Measurements from ENCODE around the gene GMDS.

GMDS gene

DNA sequence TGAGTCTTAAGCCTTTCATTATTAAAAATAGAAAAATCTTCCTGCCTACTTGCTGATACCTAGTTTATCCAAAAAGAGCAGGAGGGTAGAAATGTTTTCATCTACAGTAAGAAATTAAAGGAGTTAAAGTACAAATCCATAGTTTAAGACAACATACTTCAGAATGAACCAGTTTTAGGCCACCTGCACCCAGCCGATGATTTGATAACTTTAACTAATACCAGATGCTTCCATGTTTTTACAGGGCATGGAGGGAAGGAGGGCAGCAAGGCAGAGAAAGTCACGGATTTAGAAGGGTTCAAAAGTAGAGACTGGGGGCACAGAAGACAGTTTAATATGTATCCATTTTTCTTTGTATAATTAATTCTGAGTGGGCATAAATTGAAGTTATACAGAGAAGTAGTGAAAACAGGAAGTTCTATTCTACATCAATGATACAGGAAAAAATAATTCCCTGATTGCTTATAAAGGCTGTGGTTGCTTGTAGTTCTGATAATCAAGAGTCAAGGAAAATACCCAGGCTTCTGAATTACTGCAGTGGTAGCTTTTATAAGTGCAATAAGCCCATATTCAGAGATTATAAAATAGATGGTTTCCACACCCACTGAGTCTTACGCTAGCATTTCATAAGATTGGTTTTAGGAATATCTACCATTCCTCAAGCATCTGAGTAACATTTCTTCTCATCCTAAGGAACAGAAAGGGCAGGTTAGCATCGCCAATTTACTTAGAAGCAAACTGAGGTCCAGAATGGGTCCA lies 72.0 kb downstream of the GMDS start:
- no peak for DNase-seq

DNA sequence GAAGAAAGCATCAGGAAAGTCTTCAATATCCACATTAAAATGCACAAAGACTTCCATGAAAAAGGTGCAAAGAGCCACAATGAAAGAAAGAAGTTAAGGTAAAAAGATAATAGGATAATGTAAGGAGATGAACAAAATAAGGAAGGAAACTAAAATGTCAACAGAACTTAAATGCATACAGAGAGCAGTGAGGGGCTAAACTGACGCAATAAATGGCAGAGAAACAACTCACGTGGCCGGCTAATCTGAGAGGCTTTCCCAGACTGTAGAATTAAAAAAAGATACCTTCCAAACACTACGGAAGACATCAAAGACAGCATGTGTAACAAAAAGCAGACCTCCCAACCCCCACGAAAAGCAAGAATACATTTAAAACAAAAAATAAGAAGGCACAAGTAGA lies 73.7 kb downstream of the GMDS start:
- DNase-seq, result no peak

DNA sequence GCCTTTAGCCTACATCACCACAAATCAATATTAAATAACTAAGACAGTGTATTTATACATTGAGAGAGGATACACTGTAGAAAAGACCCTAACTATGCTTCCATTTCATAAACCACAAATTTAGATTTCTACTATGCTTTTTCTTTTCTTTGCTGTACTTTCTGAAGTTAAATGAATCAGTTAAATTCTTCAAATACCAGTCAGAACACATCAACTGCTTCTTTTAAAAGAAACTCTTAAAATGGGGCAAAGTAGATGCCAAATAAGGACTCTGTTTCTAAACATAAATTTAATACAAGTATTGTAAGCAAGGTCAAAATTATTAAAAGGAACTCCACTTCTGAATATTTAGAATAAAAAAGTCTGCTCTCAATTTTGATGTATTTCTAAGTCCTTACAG lies 76.9 kb downstream of the GMDS start:
- no peak for DNase-seq

DNA sequence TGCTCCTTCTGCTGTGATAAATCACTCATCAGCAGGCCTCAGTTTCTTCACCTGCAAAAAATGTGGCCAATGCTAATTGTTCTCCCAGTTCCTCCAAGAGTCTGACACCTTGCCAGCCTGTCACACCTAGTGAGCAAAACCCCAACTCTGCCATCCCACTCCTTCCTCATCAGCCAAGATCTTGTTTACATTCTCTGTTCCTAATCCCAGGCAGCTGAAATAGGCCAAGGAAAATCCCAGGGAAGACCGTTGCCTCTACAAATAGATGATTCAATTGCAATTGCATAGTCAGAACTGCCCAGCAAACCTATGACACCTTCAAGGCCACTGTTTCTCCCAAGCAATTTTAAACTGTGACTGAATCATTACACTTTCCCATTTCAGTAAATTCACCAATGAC lies 78.7 kb downstream of the GMDS start:
- no peak for DNase-seq

DNA sequence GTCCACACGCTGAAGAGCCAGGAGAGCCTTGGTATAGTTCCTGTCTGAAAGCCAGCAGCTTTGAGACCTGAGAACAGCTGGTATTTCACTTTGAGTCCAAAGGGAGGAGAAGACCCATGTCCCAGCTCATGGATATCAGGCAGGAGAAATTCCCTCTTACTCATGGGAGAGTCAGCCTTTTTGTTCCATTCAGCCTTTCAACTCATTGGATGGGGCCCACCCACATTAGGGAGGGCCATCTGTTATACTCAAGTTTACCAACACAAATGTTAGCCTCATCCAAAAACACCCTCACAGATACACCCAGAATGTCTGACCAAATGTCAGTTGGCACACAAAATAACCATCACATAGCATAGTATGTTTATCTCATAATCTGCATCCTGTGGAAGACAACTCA lies 80.1 kb downstream of the GMDS start:
- no peak for DNase-seq

DNA sequence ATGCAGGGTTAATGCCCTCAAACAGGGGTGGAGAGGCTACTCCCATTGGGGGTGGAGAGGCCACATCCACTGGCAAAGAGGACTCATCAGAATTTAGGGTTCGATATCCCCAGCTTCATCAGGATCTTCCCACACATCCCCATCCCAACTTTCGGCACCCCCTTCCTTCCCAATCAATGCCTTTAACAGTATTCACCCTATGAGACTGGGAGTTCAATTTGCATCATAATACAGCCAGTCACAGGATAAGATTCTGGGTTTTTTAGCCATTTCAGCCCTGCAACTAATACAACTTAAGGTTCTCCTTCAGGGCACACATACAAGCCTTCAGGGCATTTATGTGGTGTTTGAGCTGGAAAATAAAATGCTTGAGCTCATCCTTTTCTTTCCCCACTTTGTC lies 80.9 kb downstream of the GMDS start:
- DNase-seq, result no peak

DNA sequence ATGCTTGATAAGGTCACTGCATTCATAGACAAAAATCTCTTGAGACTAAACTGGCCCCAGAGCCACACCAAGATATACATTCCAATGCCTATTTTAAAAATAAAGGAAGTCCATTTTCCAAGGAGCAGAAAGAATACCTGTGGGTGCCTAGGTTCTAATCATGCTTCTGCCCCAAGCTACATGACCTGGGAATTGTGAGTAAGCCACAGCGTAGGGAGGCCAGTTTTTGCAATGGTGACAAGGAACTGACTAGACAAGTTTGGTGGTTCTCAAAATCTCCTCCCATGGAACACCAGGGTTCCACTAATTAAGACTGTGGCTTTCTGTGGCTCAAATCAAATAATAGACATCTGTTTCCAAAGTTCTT lies 83.3 kb downstream of the GMDS start:
- DNase-seq, result no peak

DNA sequence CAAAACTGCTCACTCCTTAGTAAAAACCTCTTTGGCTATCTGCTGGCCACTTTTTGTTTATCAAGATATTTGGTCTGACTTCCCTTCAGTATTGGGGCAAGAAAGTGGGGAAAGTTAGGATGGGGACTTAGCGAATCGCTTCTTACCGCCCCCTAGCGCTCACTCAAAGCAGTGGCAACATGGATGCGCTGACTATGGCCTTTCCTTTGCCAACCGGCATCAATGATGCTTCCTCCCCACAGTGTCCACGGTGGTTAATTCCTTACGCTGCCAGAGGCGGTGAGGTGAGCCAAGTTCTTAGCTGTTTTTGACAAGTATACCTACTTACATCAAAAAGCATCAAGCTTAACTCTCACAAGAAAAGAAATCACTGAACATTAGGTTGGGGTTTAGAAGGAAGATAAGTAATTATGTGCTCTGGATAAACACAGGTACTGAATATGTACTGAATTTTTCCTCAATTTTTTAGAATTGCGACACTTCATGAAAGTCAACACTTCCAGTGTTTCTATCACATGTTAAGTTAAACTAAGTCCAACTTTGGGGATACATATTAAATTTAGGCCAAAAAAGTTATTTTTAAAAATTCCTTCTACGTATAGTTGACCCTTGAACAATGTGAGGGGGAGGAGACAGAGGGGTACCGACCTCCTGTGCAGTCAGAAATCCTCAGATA lies 86.7 kb downstream of the GMDS start:
- no peak for DNase-seq

DNA sequence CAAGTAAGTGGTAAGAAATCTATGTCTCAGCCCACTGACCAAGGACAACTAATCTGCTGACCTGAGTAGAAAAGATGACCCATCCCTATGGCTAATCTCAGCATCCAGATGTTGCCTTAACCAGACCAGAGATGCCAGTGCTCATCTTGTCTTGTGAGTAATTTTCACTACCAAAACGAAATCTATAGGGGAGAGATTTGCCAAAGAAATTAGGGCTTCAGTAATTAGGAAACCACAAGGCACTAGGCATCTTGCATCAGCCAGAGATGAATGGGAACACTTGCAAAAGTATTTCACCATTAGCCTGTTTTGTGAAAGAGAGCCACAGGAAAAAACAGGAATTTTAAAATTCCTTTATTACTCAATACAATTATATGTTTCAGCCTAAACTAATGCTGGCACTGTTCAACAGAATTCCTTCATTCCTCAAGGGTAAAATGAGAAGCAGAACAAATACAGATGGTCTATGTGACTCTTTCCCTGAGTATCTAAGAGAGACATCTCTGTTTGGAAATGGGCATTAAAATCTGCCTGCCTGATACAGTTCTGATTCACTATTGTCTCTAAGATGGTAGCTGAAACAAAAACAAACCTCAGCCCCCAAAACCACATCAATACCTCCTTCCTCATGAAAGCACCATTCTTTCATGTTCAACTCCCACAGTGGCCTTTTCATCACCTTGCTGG lies 87.8 kb downstream of the GMDS start:
- DNase-seq, result no peak

DNA sequence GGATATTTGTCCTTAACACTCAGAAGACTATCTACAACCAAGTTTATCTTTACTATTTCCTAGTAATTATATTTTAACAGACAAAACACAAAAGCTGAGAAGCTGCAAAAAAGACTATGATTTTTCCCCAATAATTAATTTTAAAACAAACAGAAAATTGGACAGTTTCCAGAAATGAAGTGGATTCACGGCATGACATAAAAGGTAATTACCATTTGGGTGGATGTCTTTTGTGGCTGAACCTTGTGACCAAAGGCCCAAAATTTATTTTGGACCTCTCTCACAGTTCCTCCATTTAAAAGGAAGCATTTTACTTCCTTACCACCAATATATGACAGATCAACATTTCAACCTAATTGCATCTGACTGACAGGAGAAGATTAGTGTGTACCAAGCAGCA lies 90.2 kb downstream of the GMDS start:
- no peak for DNase-seq

DNA sequence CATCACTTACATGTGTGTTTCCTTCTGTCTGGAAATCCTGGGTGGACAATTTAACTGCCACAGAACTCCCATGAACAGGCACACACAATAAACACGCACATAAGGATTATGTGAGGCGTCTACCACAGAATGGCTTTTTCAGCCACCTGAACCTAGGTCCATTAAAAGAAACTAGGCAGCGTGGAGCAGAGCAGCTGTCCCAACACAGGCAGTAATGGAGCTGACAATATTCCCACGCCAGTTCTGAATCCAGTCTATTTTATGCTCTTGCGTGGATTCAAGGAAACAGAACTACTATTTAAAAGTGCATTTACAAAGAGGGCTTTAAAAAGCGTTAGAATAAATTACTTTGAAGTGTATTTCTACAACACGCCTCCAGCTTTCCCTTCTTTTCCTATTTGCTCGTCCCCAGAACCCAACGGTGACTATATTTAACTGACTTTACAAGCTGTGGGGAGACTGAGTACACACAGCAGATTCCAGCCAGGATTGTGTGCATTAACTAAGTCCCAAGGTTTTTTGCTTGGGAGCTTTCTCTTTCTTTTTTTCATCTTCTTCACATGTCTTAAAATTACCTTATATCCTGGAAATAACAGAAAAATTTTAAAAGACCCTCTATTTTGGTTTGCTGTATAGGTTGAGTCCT lies 95.9 kb downstream of the GMDS start:
- DNase-seq, result no peak

DNA sequence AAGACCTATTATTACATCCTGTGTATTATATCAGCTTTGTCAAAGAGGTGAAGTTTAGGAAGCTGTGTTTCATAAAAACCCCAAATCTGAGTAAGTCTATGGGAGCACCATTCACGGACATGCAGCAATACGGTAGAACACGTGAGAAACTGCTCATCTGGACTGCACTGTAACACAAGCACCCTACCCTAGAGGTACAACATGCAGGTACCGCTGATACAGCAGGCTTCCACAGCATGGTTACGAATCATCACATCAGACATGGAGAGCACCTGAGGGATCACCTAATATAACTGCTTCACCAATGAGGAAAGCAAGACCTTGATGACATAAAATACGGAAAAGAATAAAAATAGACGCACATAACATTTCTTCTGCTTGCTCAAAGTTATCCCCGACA lies 96.7 kb downstream of the GMDS start:
- no peak for DNase-seq

DNA sequence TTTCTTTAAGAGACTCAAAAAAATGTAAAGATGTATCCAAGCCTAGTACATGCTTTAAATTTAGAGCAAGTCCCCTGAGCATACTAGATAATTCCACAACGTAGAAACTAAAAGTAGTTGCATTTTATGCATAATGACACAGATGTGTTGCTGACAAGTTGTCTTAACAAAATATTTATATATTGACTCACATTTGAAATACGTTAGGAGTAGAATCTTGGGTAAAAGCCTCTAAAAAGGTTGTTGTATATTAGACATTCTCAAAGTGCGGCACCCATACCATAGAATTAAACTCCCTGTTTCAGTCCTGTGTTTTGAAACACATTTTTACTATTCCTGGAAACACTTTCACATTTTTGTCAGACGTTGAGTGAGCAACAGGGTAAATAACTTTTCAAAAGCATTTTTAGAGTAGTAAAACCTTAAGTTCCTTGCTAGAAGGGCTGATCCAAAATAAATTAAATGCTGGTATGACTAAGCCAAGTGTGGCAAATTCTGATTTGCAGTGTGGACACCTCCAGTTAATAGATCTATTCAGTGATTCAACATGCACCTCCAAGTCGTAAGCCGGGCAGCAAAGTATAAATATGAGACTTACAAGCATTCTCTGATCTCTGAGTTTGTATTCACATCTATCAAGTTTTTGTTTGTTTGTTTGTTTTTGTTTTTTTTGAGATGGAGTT lies 97.5 kb downstream of the GMDS start:
- no peak for DNase-seq

DNA sequence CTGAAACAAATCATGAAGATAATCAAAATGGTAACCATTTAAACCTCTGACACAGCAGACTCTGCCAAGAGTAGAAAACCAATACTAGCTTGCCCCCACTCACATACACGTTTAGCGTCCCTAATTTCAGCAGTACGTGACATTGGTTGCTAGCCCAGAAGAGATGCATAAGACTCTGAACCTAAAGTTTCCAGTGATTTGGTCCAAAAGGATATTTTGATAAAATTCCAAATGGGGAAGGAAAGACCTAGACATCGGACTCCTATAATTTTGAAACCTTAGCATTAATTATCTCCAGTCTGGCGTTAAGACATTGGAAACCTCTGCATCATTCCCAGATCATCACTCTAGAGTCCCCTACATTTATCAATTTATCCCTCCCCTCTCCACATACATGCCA lies 98.1 kb downstream of the GMDS start:
- DNase-seq, result no peak

DNA sequence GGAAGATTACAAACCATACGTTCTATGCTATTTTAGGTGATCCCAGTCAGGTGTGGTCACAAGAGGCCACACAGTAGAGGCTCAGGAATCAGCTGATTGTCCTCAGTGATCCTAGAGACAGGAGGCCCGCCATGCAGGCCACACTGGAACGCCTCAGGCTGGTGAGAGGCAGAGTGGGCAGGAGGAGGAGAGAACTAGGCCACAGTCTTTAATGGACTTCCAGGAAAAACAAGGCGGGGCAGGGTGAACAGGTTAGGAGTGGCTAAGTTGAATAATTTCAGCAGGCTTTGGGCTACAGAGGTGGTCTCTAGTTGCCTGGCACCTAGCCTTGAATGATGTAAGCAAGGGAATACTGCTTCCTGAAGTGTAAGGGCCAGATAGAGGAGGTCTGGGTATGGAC lies 101.2 kb downstream of the GMDS start:
- DNase-seq, result no peak

DNA sequence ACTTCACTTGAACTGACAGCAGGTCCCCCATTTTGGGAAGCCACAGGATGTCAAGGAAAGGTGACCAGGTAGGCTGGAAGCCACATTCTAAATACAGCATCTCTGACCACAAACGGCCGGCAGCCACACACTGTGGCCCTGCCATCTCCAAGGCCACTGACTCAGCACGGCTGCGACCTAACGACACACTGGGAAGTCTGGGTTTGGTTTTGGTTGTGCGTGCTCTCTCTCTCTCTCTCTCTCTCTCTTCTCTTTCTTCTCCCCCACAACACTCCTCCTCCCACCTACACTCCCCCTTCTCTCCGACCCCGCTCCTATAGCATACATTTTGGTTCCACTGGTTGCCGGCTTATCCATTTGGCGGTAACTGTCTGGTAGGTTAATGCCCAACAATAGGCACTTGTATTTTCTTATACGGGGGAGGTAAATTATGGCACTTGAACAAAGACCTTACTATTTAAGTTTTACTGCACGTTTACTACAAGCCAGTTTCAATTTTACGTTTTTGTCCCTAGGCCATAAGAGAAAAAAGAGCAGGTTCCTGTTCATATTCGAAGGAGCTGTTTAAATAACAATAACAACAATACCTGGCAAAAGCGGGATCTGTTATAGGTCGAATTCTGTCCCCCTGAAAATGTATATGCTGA lies 103.6 kb downstream of the GMDS start:
- no peak for DNase-seq

DNA sequence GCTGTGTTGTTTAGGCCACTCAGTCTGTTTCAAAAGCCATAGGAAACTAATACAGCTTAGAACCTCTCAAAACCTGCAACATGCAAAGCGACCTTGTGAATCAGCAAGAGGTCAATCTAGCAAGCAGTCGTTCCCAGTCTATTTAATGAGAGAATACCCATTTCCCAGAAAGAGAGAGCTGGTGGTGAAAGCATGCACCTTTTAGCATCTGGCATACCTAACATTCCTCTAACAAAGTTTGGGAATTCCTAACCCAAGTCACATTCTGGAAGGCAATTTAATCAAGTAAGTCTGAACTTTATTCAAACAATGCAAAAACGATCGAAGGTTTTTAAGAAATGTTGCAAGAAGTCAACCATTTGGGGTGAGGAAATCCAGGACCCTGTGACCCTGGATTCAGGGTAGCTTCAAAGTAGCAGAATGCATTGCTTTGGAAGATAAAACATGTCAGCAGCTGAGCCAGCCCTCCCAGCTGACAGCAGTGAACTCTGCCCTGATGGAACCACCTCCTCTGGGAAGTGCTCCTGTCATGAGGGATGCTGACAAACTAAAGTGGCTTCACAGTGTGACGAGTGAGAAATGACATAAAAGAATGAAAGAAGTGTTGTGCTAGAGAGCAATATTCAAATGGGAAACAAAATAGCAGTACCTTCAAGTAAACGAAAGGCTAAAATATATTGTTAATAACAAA lies 104.8 kb downstream of the GMDS start:
- DNase-seq, result no peak

DNA sequence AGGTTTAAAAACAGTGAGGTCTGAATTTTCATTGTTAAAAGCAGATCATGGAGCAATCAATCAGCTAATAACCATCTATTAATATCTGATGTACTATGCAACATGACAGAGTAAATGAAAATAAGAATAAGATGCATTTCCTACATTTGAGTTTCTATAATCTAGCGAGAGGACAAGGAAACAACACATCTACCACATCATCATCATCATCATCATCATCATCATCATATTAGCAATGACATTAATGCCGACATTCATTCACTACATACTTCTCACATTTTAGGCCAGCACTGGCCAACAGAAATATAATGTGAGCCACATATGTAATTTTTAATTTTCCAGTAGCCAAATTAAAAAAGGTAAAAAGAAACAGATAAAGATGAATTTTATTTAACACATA lies 110.0 kb downstream of the GMDS start:
- DNase-seq, result no peak

DNA sequence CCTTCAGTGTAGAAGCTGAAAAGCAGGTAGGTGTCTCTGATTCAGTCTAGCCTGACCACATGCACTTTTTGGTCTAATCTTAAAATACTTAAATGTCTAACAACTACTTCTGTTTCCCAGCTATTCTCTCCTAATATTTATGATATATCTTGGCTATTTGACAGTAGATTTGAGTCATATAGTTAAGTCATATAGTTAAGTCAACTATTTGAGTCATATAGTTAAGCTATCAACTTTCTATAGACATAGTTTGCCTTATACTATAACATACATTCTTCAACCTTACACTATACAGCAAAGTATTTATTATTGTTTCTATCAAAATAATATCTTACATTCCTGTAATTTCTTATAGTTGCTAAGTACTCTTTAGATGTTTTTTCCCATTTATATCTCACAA lies 110.9 kb downstream of the GMDS start:
- DNase-seq, result no peak

DNA sequence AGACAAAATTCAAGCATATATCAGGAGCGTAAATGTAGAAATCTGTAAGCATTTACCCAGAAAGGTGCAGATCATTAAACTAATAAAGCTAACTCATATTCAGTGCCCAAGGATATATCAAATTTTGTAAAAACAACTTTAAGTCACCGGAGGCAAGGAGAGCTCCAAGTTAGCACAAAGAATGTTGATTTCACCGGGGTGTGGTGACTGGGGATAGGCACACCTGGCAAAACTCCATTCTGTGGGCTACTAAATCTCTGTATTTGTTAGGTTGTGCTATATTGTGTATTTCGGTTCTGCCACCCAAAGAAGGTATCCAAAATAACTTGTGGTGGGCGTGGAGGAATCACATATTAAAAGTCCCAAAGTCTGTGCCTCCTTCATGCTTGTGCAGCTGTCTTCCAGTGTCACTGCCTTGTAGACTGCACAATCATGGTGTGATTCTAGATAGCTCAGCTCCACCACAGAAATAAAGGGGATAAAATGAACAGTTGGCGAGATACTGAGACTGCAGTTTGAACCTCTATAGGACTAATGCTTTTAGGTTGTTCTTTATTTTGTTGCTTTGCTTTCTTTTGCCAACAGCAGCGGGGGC lies 111.6 kb downstream of the GMDS start:
- no peak for DNase-seq

DNA sequence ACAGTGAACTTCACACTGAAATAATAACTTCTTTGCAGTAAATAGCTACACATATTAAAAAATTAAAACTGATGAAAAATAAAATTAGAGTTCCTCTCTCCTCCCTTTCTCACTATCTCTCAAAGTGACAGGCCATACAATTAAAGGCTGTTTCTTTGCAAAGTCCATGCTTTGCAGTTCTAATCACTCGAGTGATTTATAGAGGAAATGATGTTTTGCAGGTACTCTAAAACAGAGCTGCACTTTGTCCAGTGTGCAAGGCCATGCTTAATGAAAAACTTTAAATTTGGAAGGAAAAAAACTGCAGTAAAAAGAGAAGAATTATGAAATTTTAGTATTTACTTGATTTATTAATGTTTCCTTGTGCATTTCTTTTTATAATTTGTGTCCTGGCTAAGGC lies 112.5 kb downstream of the GMDS start:
- no peak for DNase-seq

DNA sequence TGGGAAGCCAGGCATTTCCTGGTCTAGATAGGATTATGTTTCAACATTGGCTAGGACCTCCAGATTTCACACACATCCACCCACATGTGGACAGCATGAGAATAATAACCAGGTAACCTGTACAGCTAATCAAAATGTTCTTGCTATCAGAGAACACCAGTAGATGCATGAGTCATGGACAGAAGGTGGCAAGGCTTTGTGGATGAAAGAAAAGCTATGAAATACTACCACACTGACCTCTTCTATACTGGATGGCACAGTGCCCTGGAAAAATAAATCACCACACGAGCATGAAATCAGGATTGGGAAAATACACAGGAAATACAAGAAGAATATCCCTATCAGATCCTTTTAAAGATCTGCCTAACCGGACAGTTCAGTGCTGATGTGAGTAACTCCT lies 113.0 kb downstream of the GMDS start:
- no peak for DNase-seq

All from activated CD4-positive, alpha-beta T cell treated with anti-CD3 and anti-CD28 coated beads, Interleukin-10, Interleukin-2, amounts not matched to agents 100 ng/mL and 50 ng/mL, durations not matched to agents 16 hours and 8 hours (primary cell).